ENCODE results near the gene CCR2. TPM values are rescaled to one million over a fixed set of nuclear protein-coding genes. Genes with fewer than 3 reads are reported as not detected.
"Not testable (repeated sequence)": the region's sequence is repeated elsewhere in the genome, so short reads cannot be mapped to it uniquely, and the experiment has no call there.

The CCR2 gene
- polyA plus RNA-seq, 1 experiment = not detected

DNA sequence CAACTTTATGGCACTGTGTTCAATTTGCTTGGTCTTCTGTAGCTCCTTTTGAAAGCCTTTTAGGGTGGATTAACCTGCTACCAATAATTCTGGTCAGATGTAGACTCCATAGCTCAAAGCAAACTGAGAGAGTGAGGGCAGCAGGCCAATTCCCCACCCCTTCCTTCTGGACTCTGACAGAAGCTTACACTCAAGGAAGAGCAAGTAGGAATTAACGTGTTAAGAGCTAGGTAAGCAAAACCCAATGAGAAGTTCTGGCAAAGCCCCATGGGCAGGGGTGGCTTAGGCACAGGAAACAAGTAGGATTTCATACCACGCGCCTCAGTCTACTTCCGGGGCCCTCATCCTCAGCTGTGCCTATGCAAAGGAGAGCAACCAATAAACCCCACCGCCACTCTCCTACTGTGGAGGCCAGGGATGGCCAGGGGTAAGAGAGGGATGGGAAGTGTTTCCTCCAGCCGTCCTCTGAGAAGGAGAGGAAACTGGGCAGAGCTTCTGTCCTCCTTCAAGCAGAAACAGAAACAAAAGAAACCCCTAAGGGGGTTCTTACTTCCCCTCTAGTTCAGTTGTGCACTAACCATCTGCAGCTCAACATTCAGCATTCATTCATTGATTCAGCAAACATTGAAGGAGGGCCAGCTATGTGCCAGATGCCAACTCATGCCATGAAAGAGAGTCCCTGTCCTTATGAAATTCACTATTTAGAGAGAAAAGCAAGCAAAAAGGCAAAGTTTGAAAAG is 29.5 kb downstream of the CCR2 start:
- CTCF ChIA-PET = interaction anchor here (0.8 to 1.8 kb wide), 5 partner anchors 11 to 305 kb away, joined by 3 to 6 read pairs (median 3); no protein-coding TSS in a partner anchor
- TF ChIP-seq, protein P1, sequence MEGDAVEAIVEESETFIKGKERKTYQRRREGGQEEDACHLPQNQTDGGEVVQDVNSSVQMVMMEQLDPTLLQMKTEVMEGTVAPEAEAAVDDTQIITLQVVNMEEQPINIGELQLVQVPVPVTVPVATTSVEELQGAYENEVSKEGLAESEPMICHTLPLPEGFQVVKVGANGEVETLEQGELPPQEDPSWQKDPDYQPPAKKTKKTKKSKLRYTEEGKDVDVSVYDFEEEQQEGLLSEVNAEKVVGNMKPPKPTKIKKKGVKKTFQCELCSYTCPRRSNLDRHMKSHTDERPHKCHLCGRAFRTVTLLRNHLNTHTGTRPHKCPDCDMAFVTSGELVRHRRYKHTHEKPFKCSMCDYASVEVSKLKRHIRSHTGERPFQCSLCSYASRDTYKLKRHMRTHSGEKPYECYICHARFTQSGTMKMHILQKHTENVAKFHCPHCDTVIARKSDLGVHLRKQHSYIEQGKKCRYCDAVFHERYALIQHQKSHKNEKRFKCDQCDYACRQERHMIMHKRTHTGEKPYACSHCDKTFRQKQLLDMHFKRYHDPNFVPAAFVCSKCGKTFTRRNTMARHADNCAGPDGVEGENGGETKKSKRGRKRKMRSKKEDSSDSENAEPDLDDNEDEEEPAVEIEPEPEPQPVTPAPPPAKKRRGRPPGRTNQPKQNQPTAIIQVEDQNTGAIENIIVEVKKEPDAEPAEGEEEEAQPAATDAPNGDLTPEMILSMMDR (IDR thresholded peaks at IDR 0.05; ENCODE audit: insufficient read depth, low read depth, low read length) = no peak
- no peak for DNase-seq (ENCODE audit: low read depth)
- Histone ChIP-seq H3K4me3 (ENCODE audit: low read depth, low read length) (no peak overlapping the region), H3K36me3 (ENCODE audit: control insufficient read depth, insufficient read depth, low read length) (no peaks in the 10 kb centered on the region), H3K27me3 (ENCODE audit: control insufficient read depth, insufficient read depth, low read length) (peaks cover 8% of the 10 kb centered on the region)
- POLR2A ChIA-PET = no interaction called here

DNA sequence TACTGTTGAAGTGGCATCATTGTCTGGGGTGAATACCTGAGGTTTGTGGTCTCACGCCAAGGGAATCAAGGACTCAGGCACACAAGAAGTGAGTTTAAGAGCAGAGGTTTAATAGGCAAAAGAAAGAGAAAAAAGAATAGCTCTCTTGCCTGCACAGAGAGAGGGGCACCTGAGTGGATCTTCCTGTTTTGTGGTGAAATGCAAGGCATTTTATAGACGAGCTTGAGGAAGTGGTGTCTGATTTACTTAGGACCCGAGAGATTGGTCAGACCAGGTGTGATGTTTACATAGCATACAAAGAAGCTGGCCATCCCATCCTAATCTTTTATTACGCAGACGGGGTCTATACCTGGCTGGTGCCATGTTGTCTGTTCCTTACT is 30.0 kb downstream of the CCR2 start:
- TF ChIP-seq, protein P1 (IDR thresholded peaks at IDR 0.05; ENCODE audit: insufficient read depth, low read depth, low read length) = no peak
- POLR2A ChIA-PET = no interaction called here
- H3K4me3 ChIP-seq (ENCODE audit: low read depth, low read length) = no peak overlapping the region
- CTCF ChIA-PET = interaction anchor here (1.1 to 1.8 kb wide), 4 partner anchors 12 to 306 kb away, joined by 3 to 6 read pairs (median 4); no protein-coding TSS in a partner anchor
- no peak for DNase-seq (ENCODE audit: low read depth)
- peaks cover 7% of the 10 kb centered on the region; the same call in 1 of the 2 replicates for H3K27me3 ChIP-seq (ENCODE audit: control insufficient read depth, insufficient read depth, low read length)
- no peaks in the 10 kb centered on the region for H3K36me3 ChIP-seq (ENCODE audit: control insufficient read depth, insufficient read depth, low read length)

DNA sequence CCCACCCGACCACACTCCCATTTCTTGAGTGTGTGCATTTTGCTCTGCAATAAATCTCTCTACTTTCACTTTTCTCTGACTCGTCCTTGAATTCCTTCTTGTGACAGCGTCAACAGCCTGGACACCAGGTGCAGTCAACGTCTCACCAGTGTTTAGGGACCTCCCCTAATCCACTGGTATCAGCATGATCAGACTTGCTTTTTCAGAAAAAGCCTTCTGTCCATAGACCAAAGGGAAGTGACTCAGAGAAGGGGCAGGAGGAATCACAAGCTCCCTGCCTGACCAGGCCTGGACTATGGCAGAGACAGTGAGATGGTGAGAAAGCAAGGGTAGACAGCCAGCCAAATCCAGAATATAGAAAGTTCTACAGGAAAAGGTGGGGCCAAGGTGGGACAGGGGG is 32.3 kb downstream of the CCR2 start:
- Histone ChIP-seq H3K4me3 (ENCODE audit: low read depth, low read length) (no peak overlapping the region), H3K27me3 (ENCODE audit: control insufficient read depth, insufficient read depth, low read length) (peaks cover 7% of the 10 kb centered on the region; the same call in 1 of the 2 replicates), H3K36me3 (ENCODE audit: control insufficient read depth, insufficient read depth, low read length) (no peaks in the 10 kb centered on the region)
- DNase-seq (ENCODE audit: low read depth) = no peak
- TF ChIP-seq, protein P1 (IDR thresholded peaks at IDR 0.05; ENCODE audit: insufficient read depth, low read depth, low read length) = no peak
- POLR2A ChIA-PET = no interaction called here
- CTCF ChIA-PET = interaction anchor here (0.9 to 1.0 kb wide), 2 partner anchors 76 to 172 kb away, joined by 4 to 5 read pairs; no protein-coding TSS in a partner anchor

DNA sequence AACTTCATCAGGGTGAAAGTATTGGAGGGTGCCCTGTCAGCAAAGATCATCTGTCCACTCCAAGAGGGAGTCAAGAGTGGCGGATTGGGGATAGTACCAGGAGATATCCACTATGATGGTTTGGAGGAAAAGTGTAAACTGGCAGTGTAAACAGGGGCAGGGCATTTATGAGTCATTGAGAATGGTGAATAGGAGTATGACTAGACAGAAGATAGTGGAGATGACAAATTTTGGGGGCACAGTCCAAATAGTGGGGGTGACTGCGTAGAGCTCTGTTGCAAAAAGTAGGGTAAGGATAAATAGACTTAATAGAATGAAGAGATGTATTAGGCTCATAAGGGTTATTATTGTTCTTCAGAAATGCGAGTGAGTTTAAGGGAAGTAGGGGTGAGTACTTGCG is 34.9 kb downstream of the CCR2 start:
- H3K36me3 ChIP-seq (ENCODE audit: control insufficient read depth, insufficient read depth, low read length); H3K27me3 ChIP-seq (ENCODE audit: control insufficient read depth, insufficient read depth, low read length); H3K4me3 ChIP-seq (ENCODE audit: low read depth, low read length); POLR2A ChIA-PET; DNase-seq (ENCODE audit: low read depth): not testable (repeated sequence)
- CTCF ChIA-PET = interaction anchor here (1.2 to 1.3 kb wide), 2 partner anchors 8 to 11 kb away, joined by 4 to 6 read pairs; no protein-coding TSS in a partner anchor

DNA sequence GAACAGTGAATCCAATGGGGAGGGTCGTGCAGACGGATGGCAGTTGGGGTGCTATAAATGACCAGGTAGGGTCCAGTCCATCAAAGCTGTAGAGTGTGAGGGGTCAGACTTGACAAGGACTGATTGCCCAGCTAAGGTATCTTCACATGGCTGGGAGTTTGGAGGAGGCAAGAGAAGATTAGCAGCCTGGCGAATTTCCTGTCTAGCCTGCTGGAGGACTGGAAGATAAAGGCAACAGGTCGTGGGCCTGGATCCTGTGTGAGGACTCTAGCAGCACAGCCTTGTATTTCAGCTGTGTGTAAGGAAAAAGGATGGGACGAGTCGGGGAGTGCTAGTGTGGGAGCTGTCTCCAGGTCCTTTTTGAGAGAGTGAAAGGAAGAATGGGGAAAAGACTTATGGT is 35.4 kb downstream of the CCR2 start:
- no peak for DNase-seq (ENCODE audit: low read depth)
- Histone ChIP-seq H3K36me3 (ENCODE audit: control insufficient read depth, insufficient read depth, low read length) (no peaks in the 10 kb centered on the region), H3K4me3 (ENCODE audit: low read depth, low read length) (no peak overlapping the region), H3K27me3 (ENCODE audit: control insufficient read depth, insufficient read depth, low read length) (peaks cover 3% of the 10 kb centered on the region; the same call in 1 of the 2 replicates)
- ChIA-PET POLR2A (no interaction called here), CTCF (interaction anchor here (1.2 to 1.3 kb wide), 2 partner anchors 9 to 11 kb away, joined by 4 to 6 read pairs; no protein-coding TSS in a partner anchor)
- TF ChIP-seq, protein P1 (IDR thresholded peaks at IDR 0.05; ENCODE audit: insufficient read depth, low read depth, low read length) = no peak

DNA sequence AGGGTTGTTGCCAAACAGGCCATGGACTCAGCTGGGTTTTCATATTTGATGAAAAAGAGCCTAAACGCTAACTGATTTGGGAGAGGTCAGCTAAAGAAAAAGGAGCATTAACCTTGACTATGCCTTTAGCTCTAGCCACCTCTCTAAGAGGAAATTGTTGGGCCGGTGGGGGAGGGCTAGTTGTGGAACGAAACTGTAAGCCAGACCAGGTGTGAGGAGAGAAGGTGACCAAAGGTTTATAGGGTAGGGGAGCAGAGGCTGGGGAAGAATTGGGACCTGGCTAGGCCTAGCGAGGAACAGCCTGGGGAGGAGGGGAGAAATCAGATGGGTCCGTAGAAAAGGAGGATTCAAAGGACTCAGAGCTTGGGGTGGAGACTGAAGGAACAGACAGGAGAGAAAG is 37.6 kb downstream of the CCR2 start:
- H3K4me3 ChIP-seq (ENCODE audit: low read depth, low read length); CTCF ChIA-PET; DNase-seq (ENCODE audit: low read depth); H3K27me3 ChIP-seq (ENCODE audit: control insufficient read depth, insufficient read depth, low read length); POLR2A ChIA-PET; H3K36me3 ChIP-seq (ENCODE audit: control insufficient read depth, insufficient read depth, low read length): not testable (repeated sequence)

All from BJ (cell line).